ENCODE measurements around the gene CFDP1. TPM values are rescaled to one million over a fixed set of nuclear protein-coding genes. Genes with fewer than 3 reads are reported as not detected.

The CFDP1 gene
- total and polyA plus RNA-seq, 8 donors = 25.8 to 126 (median 60.7) TPM; not detected in 1

DNA sequence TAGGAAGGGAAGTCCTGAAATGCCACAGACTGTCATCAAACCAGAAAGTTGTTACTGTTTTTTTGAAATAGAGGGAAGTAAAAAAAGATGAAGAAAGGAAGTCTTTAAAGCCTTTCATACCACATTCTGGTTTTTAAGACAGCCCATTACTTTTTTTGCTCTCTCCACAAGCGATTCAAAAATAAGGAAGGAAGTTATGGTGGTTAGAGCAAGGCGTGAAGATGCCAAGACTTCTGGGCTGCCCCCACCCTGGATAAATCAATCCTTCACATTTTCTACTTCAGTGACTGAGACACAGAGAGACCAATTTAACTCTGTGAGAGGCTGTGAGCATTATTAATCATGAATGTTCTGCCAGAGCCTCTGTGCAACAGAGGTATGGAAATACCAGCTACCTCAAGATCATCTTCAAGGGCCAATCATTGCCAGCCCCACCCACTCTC is 99.6 kb downstream of the CFDP1 start:
- Histone ChIP-seq H3K4me1 (no peaks in the 10 kb centered on the region), H3K27me3 (no peaks in the 10 kb centered on the region), H3K27ac (no peak overlapping the region), H3K36me3 (no peaks in the 10 kb centered on the region), H3K9me3 (no peaks in the 10 kb centered on the region), H3K4me3 (no peak overlapping the region)
- intact Hi-C loops (cut with DNase I; ENCODE audit: low total_unique reads) = no loop called here
- no peak for DNase-seq
- TF ChIP-seq, protein P1, sequence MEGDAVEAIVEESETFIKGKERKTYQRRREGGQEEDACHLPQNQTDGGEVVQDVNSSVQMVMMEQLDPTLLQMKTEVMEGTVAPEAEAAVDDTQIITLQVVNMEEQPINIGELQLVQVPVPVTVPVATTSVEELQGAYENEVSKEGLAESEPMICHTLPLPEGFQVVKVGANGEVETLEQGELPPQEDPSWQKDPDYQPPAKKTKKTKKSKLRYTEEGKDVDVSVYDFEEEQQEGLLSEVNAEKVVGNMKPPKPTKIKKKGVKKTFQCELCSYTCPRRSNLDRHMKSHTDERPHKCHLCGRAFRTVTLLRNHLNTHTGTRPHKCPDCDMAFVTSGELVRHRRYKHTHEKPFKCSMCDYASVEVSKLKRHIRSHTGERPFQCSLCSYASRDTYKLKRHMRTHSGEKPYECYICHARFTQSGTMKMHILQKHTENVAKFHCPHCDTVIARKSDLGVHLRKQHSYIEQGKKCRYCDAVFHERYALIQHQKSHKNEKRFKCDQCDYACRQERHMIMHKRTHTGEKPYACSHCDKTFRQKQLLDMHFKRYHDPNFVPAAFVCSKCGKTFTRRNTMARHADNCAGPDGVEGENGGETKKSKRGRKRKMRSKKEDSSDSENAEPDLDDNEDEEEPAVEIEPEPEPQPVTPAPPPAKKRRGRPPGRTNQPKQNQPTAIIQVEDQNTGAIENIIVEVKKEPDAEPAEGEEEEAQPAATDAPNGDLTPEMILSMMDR (IDR thresholded peaks at IDR 0.05) = no peak
- TF ChIP-seq EP300 (IDR thresholded peaks at IDR 0.05) = no peak
- TF ChIP-seq POLR2AphosphoS5 (IDR thresholded peaks at IDR 0.05) = no peak
- no peak for TF ChIP-seq POLR2A (IDR thresholded peaks at IDR 0.05)
- 32 to 82% (median 68%) methylated on average over 2 of the region's 2 CpGs for WGBS, 5 donors

DNA sequence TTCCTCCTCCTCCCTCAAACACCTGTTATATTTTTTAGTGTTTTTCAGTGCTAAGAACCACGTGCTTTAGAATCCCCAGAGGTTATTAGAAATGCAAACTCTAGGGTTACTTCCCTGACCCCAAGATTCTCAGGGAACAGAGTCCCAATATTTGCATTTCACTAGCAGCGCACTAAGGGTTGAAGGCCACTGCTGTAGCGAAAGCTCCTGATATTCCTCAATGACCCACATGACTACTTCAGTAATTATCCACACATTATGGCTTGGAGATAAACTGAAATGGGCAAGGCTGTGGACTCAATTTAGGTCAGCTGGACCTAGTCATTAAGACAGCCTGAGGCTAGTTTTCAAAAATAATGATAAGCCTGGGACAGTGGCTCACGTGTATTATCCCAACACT is 103.4 kb downstream of the CFDP1 start:
- no peaks in the 10 kb centered on the region for H3K4me1 ChIP-seq
- H3K9me3 ChIP-seq = no peaks in the 10 kb centered on the region
- H3K27me3 ChIP-seq = no peaks in the 10 kb centered on the region
- no peak overlapping the region for H3K4me3 ChIP-seq
- H3K36me3 ChIP-seq = no peaks in the 10 kb centered on the region
- H3K27ac ChIP-seq = no peak overlapping the region
- TF ChIP-seq POLR2A (IDR thresholded peaks at IDR 0.05) (no peak), EP300 (IDR thresholded peaks at IDR 0.05) (no peak), POLR2AphosphoS5 (IDR thresholded peaks at IDR 0.05) (no peak)
- TF ChIP-seq, protein P1 (IDR thresholded peaks at IDR 0.05) = no peak
- no peak for DNase-seq
- intact Hi-C loops (cut with DNase I; ENCODE audit: low total_unique reads) = no loop called here
- WGBS, 5 donors = 47 to 59% (median 55%) methylated on average over 4 of the region's 4 CpGs

DNA sequence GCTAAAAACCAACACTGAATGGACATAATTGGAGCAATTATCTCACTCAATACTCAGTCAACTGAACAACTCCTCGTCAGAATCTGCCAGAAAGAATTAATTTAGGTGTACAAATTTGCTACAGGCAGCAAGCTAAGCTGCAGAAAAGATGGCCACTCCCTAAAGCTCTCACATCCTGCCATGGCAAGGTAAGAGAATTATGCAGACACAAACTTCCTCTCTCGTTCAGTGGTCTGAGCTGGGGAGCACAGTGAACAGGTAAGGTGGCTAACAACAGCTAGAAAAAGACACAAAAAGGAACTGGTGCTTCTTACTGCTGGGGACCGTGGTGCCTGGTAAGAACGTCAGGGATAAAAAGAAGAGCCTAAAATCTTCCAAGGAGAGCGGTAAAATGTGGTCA is 107.0 kb downstream of the CFDP1 start:
- WGBS, 5 donors = 77 to 88% (median 80%) methylated on average over 5 of the region's 5 CpGs
- TF ChIP-seq POLR2AphosphoS5 (IDR thresholded peaks at IDR 0.05) = no peak
- no peak for TF ChIP-seq EP300 (IDR thresholded peaks at IDR 0.05)
- TF ChIP-seq, protein P1 (IDR thresholded peaks at IDR 0.05) = no peak
- TF ChIP-seq POLR2A (IDR thresholded peaks at IDR 0.05) = no peak
- DNase-seq = peak in 1 of 2 donors; percentile 24
- no peak overlapping the region for H3K4me3 ChIP-seq
- no peaks in the 10 kb centered on the region for H3K36me3 ChIP-seq
- H3K9me3 ChIP-seq = no peaks in the 10 kb centered on the region
- no peak overlapping the region for H3K27ac ChIP-seq
- no peaks in the 10 kb centered on the region for H3K4me1 ChIP-seq
- H3K27me3 ChIP-seq = no peaks in the 10 kb centered on the region
- intact Hi-C loops (cut with DNase I; ENCODE audit: low total_unique reads) = no loop called here

DNA sequence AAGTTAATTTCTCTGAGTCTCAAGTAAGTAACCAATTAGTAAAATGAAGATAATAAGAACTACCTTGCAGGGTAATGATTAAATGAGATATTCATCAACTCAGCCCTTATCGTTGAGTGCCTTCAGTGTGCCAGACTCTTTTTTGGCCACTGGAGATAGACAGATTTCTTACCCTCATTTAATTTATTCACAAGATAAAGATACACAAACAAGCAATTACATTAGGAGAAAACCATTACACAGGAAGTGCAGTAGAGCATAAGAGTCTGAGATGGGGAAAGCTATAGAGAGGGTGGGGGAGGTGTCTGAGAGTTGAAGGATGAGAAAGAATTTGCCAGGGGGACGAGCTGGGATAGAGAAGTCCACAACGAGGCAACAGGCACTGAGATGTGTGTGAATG is 109.4 kb downstream of the CFDP1 start:
- H3K36me3 ChIP-seq = no peaks in the 10 kb centered on the region
- H3K27me3 ChIP-seq = no peaks in the 10 kb centered on the region
- TF ChIP-seq, protein P1 (IDR thresholded peaks at IDR 0.05) = no peak
- TF ChIP-seq POLR2A (IDR thresholded peaks at IDR 0.05) (no peak), POLR2AphosphoS5 (IDR thresholded peaks at IDR 0.05) (no peak), EP300 (IDR thresholded peaks at IDR 0.05) (no peak)
- intact Hi-C loops (cut with DNase I; ENCODE audit: low total_unique reads) = no loop called here
- 67 to 79% (median 73%) methylated on average over 3 of the region's 3 CpGs for WGBS, 5 donors
- DNase-seq = no peak
- no peak overlapping the region for H3K4me3 ChIP-seq
- H3K4me1 ChIP-seq = peaks cover 0 to 21% (median 9%) of the 10 kb centered on the region in 4 donors
- H3K27ac ChIP-seq = no peak overlapping the region
- no peaks in the 10 kb centered on the region for H3K9me3 ChIP-seq
